Tibial nerve (tissue), 4 donors: ENCODE data around the gene PGLYRP4. TPM values are rescaled to one million over a fixed set of nuclear protein-coding genes. Genes with fewer than 3 reads are reported as not detected.

Experiments
- DNase-seq, 2 donors: peaks; one replicate each; pipeline ENCODE4 v3.0.0-alpha.2; 2019; ENCODE audit warnings: low spot score in 2 of 2
- H3K27ac ChIP-seq, 4 donors: fragments of 200-600 bp; sonication (generic) in 3 of 4; one replicate each; pipeline ENCODE4 v1.5.1; 2017 to 2019; ENCODE audit warnings: mild to moderate bottlenecking in 1 of 4
- H3K27me3 ChIP-seq, 2 donors: fragments of 200-600 bp; sonication (generic) in 1 of 2; one replicate each; pipeline versions ENCODE4 v1.5.1 to v1.6.0; 2017 to 2019
- H3K36me3 ChIP-seq, 3 donors: fragments of 200-600 bp; sonication (generic); one replicate each; pipeline ENCODE4 v1.5.1; 2018 to 2019
- H3K4me1 ChIP-seq, 4 donors: fragments of 200-600 bp; sonication (generic) in 3 of 4; one replicate each; pipeline ENCODE4 v1.5.1; 2017 to 2019
- H3K4me3 ChIP-seq, 4 donors: fragments of 200-600 bp; sonication (generic) in 3 of 4; one replicate each; pipeline ENCODE4 v1.5.1; 2017 to 2019; ENCODE audit warnings: mild to moderate bottlenecking in 1 of 4, moderate library complexity in 1 of 4
- H3K9me3 ChIP-seq, 4 donors: fragments of 200-600 bp; sonication (generic) in 3 of 4; one replicate each; pipeline ENCODE4 v1.5.1; 2017 to 2019
- CTCF ChIP-seq, 5 experiments: fragments of 200-600 bp in 3 of 5; fragments of 450-650 bp in 2 of 5; sonication (generic) in 3 of 5; IDR thresholded peaks; one replicate each; pipeline ENCODE4 v1.5.1; 2016 to 2019; ENCODE audit warnings: antibody characterized with exemption in 5 of 5, mild to moderate bottlenecking in 3 of 5, moderate library complexity in 2 of 5
- EP300 ChIP-seq, 2 donors: sonication (generic); formaldehyde crosslinking; IDR thresholded peaks; one replicate each; pipeline ENCODE4 v1.6.1; 2017; ENCODE audit warnings: antibody characterized with exemption in 2 of 2, mild to moderate bottlenecking in 1 of 2
- POLR2A ChIP-seq, 2 donors: fragments of 450-650 bp; IDR thresholded peaks; one replicate each; pipeline ENCODE4 v1.6.1; 2017; ENCODE audit warnings: antibody characterized with exemption in 2 of 2, mild to moderate bottlenecking in 2 of 2, moderate library complexity in 2 of 2
- WGBS, 2 donors: methylation state at CpG; one replicate each; pipeline ENCODE4 v1.1.5; 2018; 5-methylcytosine and 5-hydroxymethylcytosine counted together
- total RNA-seq, 4 donors: library from RNA; depleted of rRNA; stranded (reverse); fragments of >200 nt; gene quantifications; one replicate each; pipeline ENCODE4 v1.1.0, GENCODE V29; 2016

Gene PGLYRP4
- total RNA-seq, 4 donors from 2014 or later: not detected

GRCh38 chr1:153293851-153294250 lies 54.8 kb downstream of the PGLYRP4 start:
- Histone ChIP-seq H3K27me3 (no peaks in the 10 kb centered on the region), H3K27ac (no peak overlapping the region), H3K9me3 (no peaks in the 10 kb centered on the region), H3K4me3 (no peak overlapping the region), H3K36me3 (no peaks in the 10 kb centered on the region), H3K4me1 (no peaks in the 10 kb centered on the region)
- TF ChIP-seq EP300 (IDR thresholded peaks at IDR 0.05): no peak
- TF ChIP-seq CTCF (IDR thresholded peaks at IDR 0.05): no peak
- TF ChIP-seq POLR2A (IDR thresholded peaks at IDR 0.05): no peak
- no peak for DNase-seq
- 65 to 69% methylated on average over 9 of the region's 9 CpGs for WGBS, 2 donors

- no peaks in the 10 kb centered on the region for H3K27me3 ChIP-seq
- H3K27ac ChIP-seq: no peak overlapping the region
- no peaks in the 10 kb centered on the region for H3K4me1 ChIP-seq
- DNase-seq: no peak
- no peak overlapping the region for H3K4me3 ChIP-seq
- no peaks in the 10 kb centered on the region for H3K36me3 ChIP-seq
- no peaks in the 10 kb centered on the region for H3K9me3 ChIP-seq
- 73 to 78% methylated on average over 7 of the region's 7 CpGs for WGBS, 2 donors
- TF ChIP-seq EP300 (IDR thresholded peaks at IDR 0.05) (no peak), POLR2A (IDR thresholded peaks at IDR 0.05) (no peak), CTCF (IDR thresholded peaks at IDR 0.05) (no peak)
These were observed 55.2 kb downstream of the PGLYRP4 start for GRCh38 chr1:153293480-153293775.

GRCh38 chr1:153292740-153293479 lies 55.7 kb downstream of the PGLYRP4 start:
- Histone ChIP-seq H3K4me1 (no peaks in the 10 kb centered on the region), H3K27ac (no peak overlapping the region), H3K9me3 (no peaks in the 10 kb centered on the region), H3K27me3 (no peaks in the 10 kb centered on the region), H3K4me3 (no peak overlapping the region), H3K36me3 (no peaks in the 10 kb centered on the region)
- WGBS, 2 donors: 70 to 77% methylated on average over 25 of the region's 25 CpGs
- no peak for DNase-seq
- TF ChIP-seq CTCF (IDR thresholded peaks at IDR 0.05): no peak
- no peak for TF ChIP-seq POLR2A (IDR thresholded peaks at IDR 0.05)
- TF ChIP-seq EP300 (IDR thresholded peaks at IDR 0.05): no peak

DNA sequence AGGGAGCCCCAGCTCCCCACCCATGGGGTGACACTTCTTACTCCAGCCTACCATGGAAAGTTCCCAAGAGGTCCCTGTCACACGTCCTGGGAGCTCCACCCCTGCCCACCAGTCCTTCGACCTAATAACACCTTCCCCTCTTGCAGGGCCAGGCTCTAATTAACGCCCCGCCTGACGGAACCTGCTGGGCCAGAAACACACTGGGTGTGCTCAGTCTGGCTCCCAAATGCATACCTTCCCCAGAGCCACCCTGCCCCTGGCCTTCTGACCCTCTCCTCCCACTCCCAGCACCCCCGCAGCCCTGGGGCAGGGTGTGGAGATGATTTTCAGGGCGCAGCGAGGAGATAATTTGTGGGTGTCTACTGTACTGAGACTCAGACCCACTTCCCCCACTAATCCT lies 56.5 kb downstream of the PGLYRP4 start:
- no peaks in the 10 kb centered on the region for H3K27me3 ChIP-seq
- no peak overlapping the region for H3K4me3 ChIP-seq
- TF ChIP-seq CTCF (IDR thresholded peaks at IDR 0.05) (no peak), EP300 (IDR thresholded peaks at IDR 0.05) (no peak), POLR2A (IDR thresholded peaks at IDR 0.05) (no peak)
- H3K27ac ChIP-seq: no peak overlapping the region
- 45 to 58% methylated on average over 8 of the region's 8 CpGs for WGBS, 2 donors
- no peaks in the 10 kb centered on the region for H3K4me1 ChIP-seq
- no peaks in the 10 kb centered on the region for H3K36me3 ChIP-seq
- no peaks in the 10 kb centered on the region for H3K9me3 ChIP-seq
- no peak for DNase-seq

DNA sequence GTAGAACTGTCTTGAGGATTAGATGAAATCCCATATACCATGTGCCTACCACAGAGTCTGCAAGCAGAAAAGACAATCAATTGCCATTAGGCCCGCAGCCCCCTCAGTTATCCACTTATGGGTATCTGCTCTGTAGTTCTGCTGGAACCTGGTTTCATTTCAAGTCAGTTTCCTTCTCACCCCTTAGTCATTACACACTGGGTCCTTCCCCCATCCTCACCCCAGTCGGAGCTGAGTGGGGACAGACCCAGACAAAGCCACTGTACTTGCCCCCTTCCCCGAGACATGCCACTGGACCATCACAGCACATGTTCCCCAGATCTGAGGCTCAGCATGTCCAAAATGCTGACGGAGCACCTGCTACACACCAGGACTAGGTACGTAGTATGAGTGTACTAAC lies 57.1 kb downstream of the PGLYRP4 start:
- Histone ChIP-seq H3K9me3 (no peaks in the 10 kb centered on the region), H3K36me3 (no peaks in the 10 kb centered on the region), H3K4me3 (no peak overlapping the region), H3K4me1 (no peaks in the 10 kb centered on the region), H3K27ac (no peak overlapping the region), H3K27me3 (no peaks in the 10 kb centered on the region)
- WGBS, 2 donors: 76 to 92% methylated on average over 5 of the region's 5 CpGs
- TF ChIP-seq EP300 (IDR thresholded peaks at IDR 0.05): no peak
- no peak for TF ChIP-seq CTCF (IDR thresholded peaks at IDR 0.05)
- TF ChIP-seq POLR2A (IDR thresholded peaks at IDR 0.05): no peak
- DNase-seq: no peak
